GM18508 (cell line): ENCODE measurements around the gene GALNT17.

Experiments
- ATAC-seq: cut with Tn5 transposase; IDR thresholded peaks from one replicate; pipeline ENCODE4 v1.9.1; 2021; ENCODE audit warnings: moderate number of reproducible peaks; ENCODE audit not compliant: insufficient read depth, unreplicated experiment

The GALNT17 gene

GRCh38 chr7:71272509-71273490 is 140.9 kb downstream of the GALNT17 start:
- ATAC-seq, result no peak

GRCh38 chr7:71278257-71278656 is 146.3 kb downstream of the GALNT17 start:
- ATAC-seq, result no peak

- no peak for ATAC-seq
These were observed 149.3 kb downstream of the GALNT17 start for GRCh38 chr7:71281261-71281660.

GRCh38 chr7:71283802-71284201 is 151.9 kb downstream of the GALNT17 start:
- no peak for ATAC-seq

- ATAC-seq, result no peak
These were observed 153.7 kb downstream of the GALNT17 start for GRCh38 chr7:71285571-71286145.

GRCh38 chr7:71286336-71286735 is 154.4 kb downstream of the GALNT17 start:
- no peak for ATAC-seq

- no peak for ATAC-seq
These were observed 155.0 kb downstream of the GALNT17 start for GRCh38 chr7:71286924-71287323.

GRCh38 chr7:71290452-71290851 is 158.5 kb downstream of the GALNT17 start:
- ATAC-seq, result no peak

GRCh38 chr7:71298378-71298777 is 166.4 kb downstream of the GALNT17 start:
- ATAC-seq, result no peak

- no peak for ATAC-seq
These were observed 168.1 kb downstream of the GALNT17 start for GRCh38 chr7:71300086-71300485.

GRCh38 chr7:71300603-71301002 is 168.7 kb downstream of the GALNT17 start:
- ATAC-seq, result no peak

- no peak for ATAC-seq
These were observed 169.2 kb downstream of the GALNT17 start for GRCh38 chr7:71301167-71301566.

- ATAC-seq, result no peak
These were observed 171.6 kb downstream of the GALNT17 start for GRCh38 chr7:71303566-71303965.

GRCh38 chr7:71308096-71308495 is 176.2 kb downstream of the GALNT17 start:
- ATAC-seq, result no peak

GRCh38 chr7:71311576-71311975 is 179.6 kb downstream of the GALNT17 start:
- ATAC-seq, result no peak

- no peak for ATAC-seq
These were observed 181.0 kb downstream of the GALNT17 start for GRCh38 chr7:71312755-71313490.

GRCh38 chr7:71313553-71313952 is 181.6 kb downstream of the GALNT17 start:
- no peak for ATAC-seq

- no peak for ATAC-seq
These were observed 189.0 kb downstream of the GALNT17 start for GRCh38 chr7:71320916-71321315.

GRCh38 chr7:71322201-71322600 is 190.3 kb downstream of the GALNT17 start:
- no peak for ATAC-seq

- ATAC-seq, result no peak
These were observed 191.8 kb downstream of the GALNT17 start for GRCh38 chr7:71323726-71324125.

GRCh38 chr7:71325151-71325550 is 193.2 kb downstream of the GALNT17 start:
- ATAC-seq, result no peak
